ENCODE results near the gene P2RY8.

Gene P2RY8

GRCh38 chrX:1419545-1420355 is 117.2 kb downstream of the P2RY8 start:
- no peaks in the 10 kb centered on the region for H3K36me3 Mint-ChIP-seq (ENCODE audit: low read depth)
- no peak overlapping the region for H3K4me3 Mint-ChIP-seq
- peak overlapping the region; percentile 10 for H3K27ac Mint-ChIP-seq
- no peaks in the 10 kb centered on the region for H3K27me3 Mint-ChIP-seq
- H3K9me3 Mint-ChIP-seq = peaks cover 26% of the 10 kb centered on the region
- peaks cover 8% of the 10 kb centered on the region for H3K4me1 Mint-ChIP-seq (ENCODE audit: low read depth)
- intact Hi-C loops (cut with micrococcal nuclease) = no loop called here

GRCh38 chrX:1418901-1419544 is 118.0 kb downstream of the P2RY8 start:
- H3K9me3 Mint-ChIP-seq = peaks cover 19% of the 10 kb centered on the region
- no peak overlapping the region for H3K27ac Mint-ChIP-seq
- intact Hi-C loops (cut with micrococcal nuclease) = no loop called here
- no peak overlapping the region for H3K4me3 Mint-ChIP-seq
- no peaks in the 10 kb centered on the region for H3K36me3 Mint-ChIP-seq (ENCODE audit: low read depth)
- no peaks in the 10 kb centered on the region for H3K27me3 Mint-ChIP-seq
- peaks cover 8% of the 10 kb centered on the region for H3K4me1 Mint-ChIP-seq (ENCODE audit: low read depth)

- peaks cover 8% of the 10 kb centered on the region for H3K4me1 Mint-ChIP-seq (ENCODE audit: low read depth)
- H3K9me3 Mint-ChIP-seq = peaks cover 10% of the 10 kb centered on the region
- no peaks in the 10 kb centered on the region for H3K27me3 Mint-ChIP-seq
- no peak overlapping the region for H3K4me3 Mint-ChIP-seq
- no peaks in the 10 kb centered on the region for H3K36me3 Mint-ChIP-seq (ENCODE audit: low read depth)
- no peak overlapping the region for H3K27ac Mint-ChIP-seq
- intact Hi-C loops (cut with micrococcal nuclease) = no loop called here
Measured at GRCh38 chrX:1417921-1418771, 118.8 kb downstream of the P2RY8 start.

GRCh38 chrX:1416965-1417760 is 119.8 kb downstream of the P2RY8 start:
- Mint-ChIP-seq H3K36me3 (ENCODE audit: low read depth) (no peaks in the 10 kb centered on the region), H3K4me1 (ENCODE audit: low read depth) (peaks cover 8% of the 10 kb centered on the region), H3K27me3 (no peaks in the 10 kb centered on the region), H3K4me3 (no peak overlapping the region), H3K9me3 (peaks cover 7% of the 10 kb centered on the region), H3K27ac (no peak overlapping the region)
- intact Hi-C loops (cut with micrococcal nuclease) = no loop called here

GRCh38 chrX:1416327-1416784 is 120.6 kb downstream of the P2RY8 start:
- no peaks in the 10 kb centered on the region for H3K9me3 Mint-ChIP-seq
- peaks cover 8% of the 10 kb centered on the region for H3K4me1 Mint-ChIP-seq (ENCODE audit: low read depth)
- H3K4me3 Mint-ChIP-seq = no peak overlapping the region
- H3K27me3 Mint-ChIP-seq = no peaks in the 10 kb centered on the region
- no peak overlapping the region for H3K27ac Mint-ChIP-seq
- no peaks in the 10 kb centered on the region for H3K36me3 Mint-ChIP-seq (ENCODE audit: low read depth)
- intact Hi-C loops (cut with micrococcal nuclease) = no loop called here

Measured in dendritic cell treated with granulocyte-macrophage colony-stimulating factor and Interleukin-4, amounts not matched to agents 40 ng/mL and 50 ng/mL, for 4 days (primary cell).